Measurements from ENCODE around the gene NPAS4. TPM values are rescaled to one million over a fixed set of nuclear protein-coding genes. Genes with fewer than 3 reads are reported as not detected.
A peak's percentile ranks its signal among the peaks of the same experiment; 100 is the strongest.

The NPAS4 gene
- total and polyA plus RNA-seq, 9 of the 15 experiments (the other 6 are each of a cell fraction or from before 2014, with no cell fraction given), result not detected

- TF ChIP-seq, protein P1, sequence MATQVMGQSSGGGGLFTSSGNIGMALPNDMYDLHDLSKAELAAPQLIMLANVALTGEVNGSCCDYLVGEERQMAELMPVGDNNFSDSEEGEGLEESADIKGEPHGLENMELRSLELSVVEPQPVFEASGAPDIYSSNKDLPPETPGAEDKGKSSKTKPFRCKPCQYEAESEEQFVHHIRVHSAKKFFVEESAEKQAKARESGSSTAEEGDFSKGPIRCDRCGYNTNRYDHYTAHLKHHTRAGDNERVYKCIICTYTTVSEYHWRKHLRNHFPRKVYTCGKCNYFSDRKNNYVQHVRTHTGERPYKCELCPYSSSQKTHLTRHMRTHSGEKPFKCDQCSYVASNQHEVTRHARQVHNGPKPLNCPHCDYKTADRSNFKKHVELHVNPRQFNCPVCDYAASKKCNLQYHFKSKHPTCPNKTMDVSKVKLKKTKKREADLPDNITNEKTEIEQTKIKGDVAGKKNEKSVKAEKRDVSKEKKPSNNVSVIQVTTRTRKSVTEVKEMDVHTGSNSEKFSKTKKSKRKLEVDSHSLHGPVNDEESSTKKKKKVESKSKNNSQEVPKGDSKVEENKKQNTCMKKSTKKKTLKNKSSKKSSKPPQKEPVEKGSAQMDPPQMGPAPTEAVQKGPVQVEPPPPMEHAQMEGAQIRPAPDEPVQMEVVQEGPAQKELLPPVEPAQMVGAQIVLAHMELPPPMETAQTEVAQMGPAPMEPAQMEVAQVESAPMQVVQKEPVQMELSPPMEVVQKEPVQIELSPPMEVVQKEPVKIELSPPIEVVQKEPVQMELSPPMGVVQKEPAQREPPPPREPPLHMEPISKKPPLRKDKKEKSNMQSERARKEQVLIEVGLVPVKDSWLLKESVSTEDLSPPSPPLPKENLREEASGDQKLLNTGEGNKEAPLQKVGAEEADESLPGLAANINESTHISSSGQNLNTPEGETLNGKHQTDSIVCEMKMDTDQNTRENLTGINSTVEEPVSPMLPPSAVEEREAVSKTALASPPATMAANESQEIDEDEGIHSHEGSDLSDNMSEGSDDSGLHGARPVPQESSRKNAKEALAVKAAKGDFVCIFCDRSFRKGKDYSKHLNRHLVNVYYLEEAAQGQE (IDR thresholded peaks at IDR 0.05; ENCODE audit: borderline replicate concordance), result peak; percentile 99
- TF ChIP-seq, protein P1 (CRISPR knock-in tag; IDR thresholded peaks at IDR 0.05; ENCODE audit: low read depth), result peak; percentile 98
- TF ChIP-seq JUND (IDR thresholded peaks at IDR 0.05; ENCODE audit: borderline replicate concordance, low read depth, low read length) (peak; percentile 98), JUND (tag; IDR thresholded peaks at IDR 0.05; ENCODE audit: borderline replicate concordance, low read depth, low read length) (peak; percentile 95), CC2D1A (IDR thresholded peaks at IDR 0.05) (no peak), DPF2 (IDR thresholded peaks at IDR 0.05) (peak; percentile 51; the same call in 1 of the 2 replicates), SMAD4 (CRISPR knock-in tag; conservative IDR thresholded peaks at IDR 0.05) (peak; percentile 71; the same call in 1 of the 2 replicates), CREM (IDR thresholded peaks at IDR 0.05; ENCODE audit: low read depth) (peak; percentile 72), FOXA3 (CRISPR knock-in tag; conservative IDR thresholded peaks at IDR 0.05 in 1 of 2, IDR thresholded peaks at IDR 0.05 in 1 of 2) (peak in 1 of 2 experiments; percentile 62; a peak in 1 of 4 replicates), MCM7 (IDR thresholded peaks at IDR 0.05) (no peak), GTF2A2 (tag; IDR thresholded peaks at IDR 0.05) (no peak), TAF15 (IDR thresholded peaks at IDR 0.05; ENCODE audit: low read depth, low read length) (no peak)
- TF ChIP-seq, protein P2, sequence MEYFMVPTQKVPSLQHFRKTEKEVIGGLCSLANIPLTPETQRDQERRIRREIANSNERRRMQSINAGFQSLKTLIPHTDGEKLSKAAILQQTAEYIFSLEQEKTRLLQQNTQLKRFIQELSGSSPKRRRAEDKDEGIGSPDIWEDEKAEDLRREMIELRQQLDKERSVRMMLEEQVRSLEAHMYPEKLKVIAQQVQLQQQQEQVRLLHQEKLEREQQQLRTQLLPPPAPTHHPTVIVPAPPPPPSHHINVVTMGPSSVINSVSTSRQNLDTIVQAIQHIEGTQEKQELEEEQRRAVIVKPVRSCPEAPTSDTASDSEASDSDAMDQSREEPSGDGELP (CRISPR knock-in tag; IDR thresholded peaks at IDR 0.05; ENCODE audit: borderline replicate concordance), result peak; percentile 53
- TF ChIP-seq, protein P3, sequence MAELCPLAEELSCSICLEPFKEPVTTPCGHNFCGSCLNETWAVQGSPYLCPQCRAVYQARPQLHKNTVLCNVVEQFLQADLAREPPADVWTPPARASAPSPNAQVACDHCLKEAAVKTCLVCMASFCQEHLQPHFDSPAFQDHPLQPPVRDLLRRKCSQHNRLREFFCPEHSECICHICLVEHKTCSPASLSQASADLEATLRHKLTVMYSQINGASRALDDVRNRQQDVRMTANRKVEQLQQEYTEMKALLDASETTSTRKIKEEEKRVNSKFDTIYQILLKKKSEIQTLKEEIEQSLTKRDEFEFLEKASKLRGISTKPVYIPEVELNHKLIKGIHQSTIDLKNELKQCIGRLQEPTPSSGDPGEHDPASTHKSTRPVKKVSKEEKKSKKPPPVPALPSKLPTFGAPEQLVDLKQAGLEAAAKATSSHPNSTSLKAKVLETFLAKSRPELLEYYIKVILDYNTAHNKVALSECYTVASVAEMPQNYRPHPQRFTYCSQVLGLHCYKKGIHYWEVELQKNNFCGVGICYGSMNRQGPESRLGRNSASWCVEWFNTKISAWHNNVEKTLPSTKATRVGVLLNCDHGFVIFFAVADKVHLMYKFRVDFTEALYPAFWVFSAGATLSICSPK (IDR thresholded peaks at IDR 0.05; ENCODE audit: borderline replicate concordance), result no peak
- TF ChIP-seq, protein P4, sequence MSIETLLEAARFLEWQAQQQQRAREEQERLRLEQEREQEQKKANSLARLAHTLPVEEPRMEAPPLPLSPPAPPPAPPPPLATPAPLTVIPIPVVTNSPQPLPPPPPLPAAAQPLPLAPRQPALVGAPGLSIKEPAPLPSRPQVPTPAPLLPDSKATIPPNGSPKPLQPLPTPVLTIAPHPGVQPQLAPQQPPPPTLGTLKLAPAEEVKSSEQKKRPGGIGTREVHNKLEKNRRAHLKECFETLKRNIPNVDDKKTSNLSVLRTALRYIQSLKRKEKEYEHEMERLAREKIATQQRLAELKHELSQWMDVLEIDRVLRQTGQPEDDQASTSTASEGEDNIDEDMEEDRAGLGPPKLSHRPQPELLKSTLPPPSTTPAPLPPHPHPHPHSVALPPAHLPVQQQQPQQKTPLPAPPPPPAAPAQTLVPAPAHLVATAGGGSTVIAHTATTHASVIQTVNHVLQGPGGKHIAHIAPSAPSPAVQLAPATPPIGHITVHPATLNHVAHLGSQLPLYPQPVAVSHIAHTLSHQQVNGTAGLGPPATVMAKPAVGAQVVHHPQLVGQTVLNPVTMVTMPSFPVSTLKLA (conservative IDR thresholded peaks at IDR 0.05), result 0 out of 4 replicates have a peak, but pooled peaks of 1 of the 2 experiments have one; percentile 39
These were observed 2.5 kb upstream of the NPAS4 start (continued) for GRCh38 chr11:66418168-66418985.
